ENCODE data around the gene GLRX3. TPM values are rescaled to one million over a fixed set of nuclear protein-coding genes. Genes with fewer than 3 reads are reported as not detected.
A peak's percentile ranks its signal among the peaks of the same experiment; 100 is the strongest.

The GLRX3 gene
- total RNA-seq, 1 experiment from 2014 or later = 161 TPM

GRCh38 chr10:130190055-130190736, 54.0 kb downstream of the GLRX3 start:
- Histone ChIP-seq H3K4me3 (ENCODE audit: insufficient read depth, low read depth, low read length) (peak overlapping the region; percentile 60), H3K27me3 (ENCODE audit: control insufficient read depth, insufficient read depth, low read length) (no peaks in the 10 kb centered on the region; the same call in 1 of the 2 replicates), H3K36me3 (replicated peaks; ENCODE audit: control insufficient read depth, insufficient read depth, low read length) (peaks cover 4% of the 10 kb centered on the region)
- peak; percentile 99 for DNase-seq

GRCh38 chr10:130190737-130191115, 54.5 kb downstream of the GLRX3 start:
- Histone ChIP-seq H3K27me3 (ENCODE audit: control insufficient read depth, insufficient read depth, low read length) (no peaks in the 10 kb centered on the region; the same call in 1 of the 2 replicates), H3K4me3 (ENCODE audit: insufficient read depth, low read depth, low read length) (peak overlapping the region; percentile 60), H3K36me3 (replicated peaks; ENCODE audit: control insufficient read depth, insufficient read depth, low read length) (peaks cover 1% of the 10 kb centered on the region)
- DNase-seq = no peak

- H3K4me3 ChIP-seq (ENCODE audit: insufficient read depth, low read depth, low read length) = no peak overlapping the region
- H3K27me3 ChIP-seq (ENCODE audit: control insufficient read depth, insufficient read depth, low read length) = no peaks in the 10 kb centered on the region; the same call in 1 of the 2 replicates
- DNase-seq = peak; percentile 48
- H3K36me3 ChIP-seq (replicated peaks; ENCODE audit: control insufficient read depth, insufficient read depth, low read length) = peaks cover 1% of the 10 kb centered on the region; the same call in 1 of the 2 replicates
These were observed 55.2 kb downstream of the GLRX3 start for GRCh38 chr10:130191380-130191779.

GRCh38 chr10:130192276-130192848, 56.2 kb downstream of the GLRX3 start:
- DNase-seq = peak; percentile 33
- no peaks in the 10 kb centered on the region; the same call in 1 of the 2 replicates for H3K27me3 ChIP-seq (ENCODE audit: control insufficient read depth, insufficient read depth, low read length)
- peaks cover 1% of the 10 kb centered on the region; the same call in 1 of the 2 replicates for H3K36me3 ChIP-seq (replicated peaks; ENCODE audit: control insufficient read depth, insufficient read depth, low read length)
- no peak overlapping the region for H3K4me3 ChIP-seq (ENCODE audit: insufficient read depth, low read depth, low read length)

- no peak overlapping the region for H3K4me3 ChIP-seq (ENCODE audit: insufficient read depth, low read depth, low read length)
- DNase-seq = peak; percentile 28
- peaks cover 1% of the 10 kb centered on the region; the same call in 1 of the 2 replicates for H3K36me3 ChIP-seq (replicated peaks; ENCODE audit: control insufficient read depth, insufficient read depth, low read length)
- H3K27me3 ChIP-seq (ENCODE audit: control insufficient read depth, insufficient read depth, low read length) = no peaks in the 10 kb centered on the region; the same call in 1 of the 2 replicates
These were observed 56.8 kb downstream of the GLRX3 start for GRCh38 chr10:130193033-130193432.

GRCh38 chr10:130193493-130194193, 57.5 kb downstream of the GLRX3 start:
- H3K27me3 ChIP-seq (ENCODE audit: control insufficient read depth, insufficient read depth, low read length) = no peaks in the 10 kb centered on the region; the same call in 1 of the 2 replicates
- no peaks in the 10 kb centered on the region for H3K36me3 ChIP-seq (replicated peaks; ENCODE audit: control insufficient read depth, insufficient read depth, low read length)
- DNase-seq = peak; percentile 78
- H3K4me3 ChIP-seq (ENCODE audit: insufficient read depth, low read depth, low read length) = no peak overlapping the region

- Histone ChIP-seq H3K27me3 (ENCODE audit: control insufficient read depth, insufficient read depth, low read length) (no peaks in the 10 kb centered on the region; the same call in 1 of the 2 replicates), H3K36me3 (replicated peaks; ENCODE audit: control insufficient read depth, insufficient read depth, low read length) (no peaks in the 10 kb centered on the region), H3K4me3 (ENCODE audit: insufficient read depth, low read depth, low read length) (no peak overlapping the region)
- DNase-seq = peak; percentile 58
These were observed 58.2 kb downstream of the GLRX3 start for GRCh38 chr10:130194194-130194990.

- DNase-seq = peak; percentile 52
- Histone ChIP-seq H3K27me3 (ENCODE audit: control insufficient read depth, insufficient read depth, low read length) (no peaks in the 10 kb centered on the region; the same call in 1 of the 2 replicates), H3K4me3 (ENCODE audit: insufficient read depth, low read depth, low read length) (no peak overlapping the region), H3K36me3 (replicated peaks; ENCODE audit: control insufficient read depth, insufficient read depth, low read length) (no peaks in the 10 kb centered on the region)
These were observed 58.9 kb downstream of the GLRX3 start for GRCh38 chr10:130194991-130195645.

GRCh38 chr10:130195746-130196294, 59.6 kb downstream of the GLRX3 start:
- Histone ChIP-seq H3K4me3 (ENCODE audit: insufficient read depth, low read depth, low read length) (no peak overlapping the region), H3K36me3 (replicated peaks; ENCODE audit: control insufficient read depth, insufficient read depth, low read length) (no peaks in the 10 kb centered on the region), H3K27me3 (ENCODE audit: control insufficient read depth, insufficient read depth, low read length) (no peaks in the 10 kb centered on the region; the same call in 1 of the 2 replicates)
- no peak for DNase-seq

- Histone ChIP-seq H3K27me3 (ENCODE audit: control insufficient read depth, insufficient read depth, low read length) (no peaks in the 10 kb centered on the region), H3K36me3 (replicated peaks; ENCODE audit: control insufficient read depth, insufficient read depth, low read length) (no peaks in the 10 kb centered on the region), H3K4me3 (ENCODE audit: insufficient read depth, low read depth, low read length) (no peak overlapping the region)
- DNase-seq = peak; percentile 26
These were observed 60.6 kb downstream of the GLRX3 start for GRCh38 chr10:130196511-130197487.

- H3K4me3 ChIP-seq (ENCODE audit: insufficient read depth, low read depth, low read length) = no peak overlapping the region
- H3K36me3 ChIP-seq (replicated peaks; ENCODE audit: control insufficient read depth, insufficient read depth, low read length) = no peaks in the 10 kb centered on the region
- no peaks in the 10 kb centered on the region for H3K27me3 ChIP-seq (ENCODE audit: control insufficient read depth, insufficient read depth, low read length)
- no peak for DNase-seq
These were observed 62.5 kb downstream of the GLRX3 start for GRCh38 chr10:130198651-130199050.

GRCh38 chr10:130200179-130201042, 64.2 kb downstream of the GLRX3 start:
- DNase-seq = peak; percentile 28
- H3K27me3 ChIP-seq (ENCODE audit: control insufficient read depth, insufficient read depth, low read length) = no peaks in the 10 kb centered on the region
- no peaks in the 10 kb centered on the region for H3K36me3 ChIP-seq (replicated peaks; ENCODE audit: control insufficient read depth, insufficient read depth, low read length)
- H3K4me3 ChIP-seq (ENCODE audit: insufficient read depth, low read depth, low read length) = no peak overlapping the region

Data from H7 (cell line).